Sigmoid colon (tissue), 4 donors: ENCODE results near the gene GSN.

Source experiments
- EP300 ChIP-seq, 4 donors: sonication (generic); formaldehyde crosslinking; IDR thresholded peaks; one replicate each; pipeline ENCODE4 v1.6.1; 2017; ENCODE audit warnings: antibody characterized with exemption in 4 of 4
- POLR2A ChIP-seq, 2 donors: fragments of 450-650 bp; IDR thresholded peaks; one replicate each; pipeline ENCODE4 v1.6.1; 2016; ENCODE audit warnings: antibody characterized with exemption in 2 of 2, mild to moderate bottlenecking in 2 of 2, moderate library complexity in 2 of 2
- POLR2AphosphoS5 ChIP-seq, 4 donors: sonication (generic); formaldehyde crosslinking; IDR thresholded peaks; one replicate each; pipeline ENCODE4 v1.6.1; 2017; ENCODE audit warnings: antibody characterized with exemption in 4 of 4
- TF ChIP-seq, protein P1 (sequence below), 4 experiments: fragments of 450-650 bp in 3 of 4; fragments of 200-600 bp in 1 of 4; IDR thresholded peaks; one replicate each; pipeline ENCODE4 v1.5.1; 2016 to 2019; ENCODE audit warnings: antibody characterized with exemption in 4 of 4, mild to moderate bottlenecking in 3 of 4, moderate library complexity in 2 of 4

- TF ChIP-seq EP300 (IDR thresholded peaks at IDR 0.05): no peak
- TF ChIP-seq, protein P1, sequence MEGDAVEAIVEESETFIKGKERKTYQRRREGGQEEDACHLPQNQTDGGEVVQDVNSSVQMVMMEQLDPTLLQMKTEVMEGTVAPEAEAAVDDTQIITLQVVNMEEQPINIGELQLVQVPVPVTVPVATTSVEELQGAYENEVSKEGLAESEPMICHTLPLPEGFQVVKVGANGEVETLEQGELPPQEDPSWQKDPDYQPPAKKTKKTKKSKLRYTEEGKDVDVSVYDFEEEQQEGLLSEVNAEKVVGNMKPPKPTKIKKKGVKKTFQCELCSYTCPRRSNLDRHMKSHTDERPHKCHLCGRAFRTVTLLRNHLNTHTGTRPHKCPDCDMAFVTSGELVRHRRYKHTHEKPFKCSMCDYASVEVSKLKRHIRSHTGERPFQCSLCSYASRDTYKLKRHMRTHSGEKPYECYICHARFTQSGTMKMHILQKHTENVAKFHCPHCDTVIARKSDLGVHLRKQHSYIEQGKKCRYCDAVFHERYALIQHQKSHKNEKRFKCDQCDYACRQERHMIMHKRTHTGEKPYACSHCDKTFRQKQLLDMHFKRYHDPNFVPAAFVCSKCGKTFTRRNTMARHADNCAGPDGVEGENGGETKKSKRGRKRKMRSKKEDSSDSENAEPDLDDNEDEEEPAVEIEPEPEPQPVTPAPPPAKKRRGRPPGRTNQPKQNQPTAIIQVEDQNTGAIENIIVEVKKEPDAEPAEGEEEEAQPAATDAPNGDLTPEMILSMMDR (IDR thresholded peaks at IDR 0.05): no peak
- TF ChIP-seq POLR2AphosphoS5 (IDR thresholded peaks at IDR 0.05): no peak
- no peak for TF ChIP-seq POLR2A (IDR thresholded peaks at IDR 0.05)
Measured at GRCh38 chr9:121345070-121345469, 77.1 kb downstream of the GSN start.
